HepG2 (cell line): ENCODE measurements around the gene NRDE2. TPM values are rescaled to one million over a fixed set of nuclear protein-coding genes. Genes with fewer than 3 reads are reported as not detected.

Experiments
- ATAC-seq: fragments of 200-7000 bp; cut with Tn5 transposase; 3 replicates; pipeline ENCODE4 v1.9.1; 2020; ENCODE audit warnings: mild to moderate bottlenecking, moderate library complexity
- BruUV-seq: library from RNA; stranded (reverse); fragments of 400-500 nt; replicated peaks from 2 replicates; lab custom pipeline; 2021; lab: Mats Ljungman, UMichigan
- CTCF ChIA-PET: fragments of 300-600 bp; formaldehyde crosslinking; extraction: SDS; loops from one replicate; lab custom pipeline; 2021; ENCODE audit warnings: low total read pairs, inconsistent platforms, low intra/inter-chr PET ratio; lab: Yijun Ruan, JAX
- POLR2A ChIA-PET: fragments of 350-600 bp; sonication (Branson Sonifier 250); formaldehyde crosslinking; loops from one replicate; lab custom pipeline; 2020; ENCODE audit warnings: antibody characterized with exemption, inconsistent platforms; lab: Yijun Ruan, JAX
- DNase-seq: peaks from one replicate; pipeline ENCODE4 v3.0.0-alpha.2; 2015; ENCODE audit warnings: low spot score
- FAIRE-seq: peaks from 3 replicates; lab custom pipeline; 2011; peaks lifted over from hg19 to GRCh38; lab: Jason Lieb, UNC
- H2AFZ ChIP-seq: one replicate; pipeline ENCODE4 v1.6.1; 2011; ENCODE audit warnings: low read length, inconsistent platforms
- H3K27ac ChIP-seq: fragments of 300-600 bp; 3 replicates; pipeline ENCODE4 v1.8.0; 2011; ENCODE audit warnings: mixed run types, mild to moderate bottlenecking, mixed read lengths, low read length, inconsistent platforms; ENCODE audit not compliant: insufficient read depth; ENCODE audit errors: extremely low read length
- H3K27me3 ChIP-seq, 2 experiments: fragments of 200-600 bp in 1 of 2; 2 replicates in 1 of 2; 3 replicates in 1 of 2; pipeline versions ENCODE4 v1.6.0 to v1.8.0; 2011; ENCODE audit warnings: low read length in 2 of 2, mild to moderate bottlenecking in 2 of 2, moderate library complexity in 2 of 2, inconsistent platforms in 1 of 2; ENCODE audit not compliant: insufficient read depth in 2 of 2, control insufficient read depth in 1 of 2
- H3K36me3 ChIP-seq, 2 experiments: fragments of 200-600 bp in 1 of 2; replicated peaks in 1 of 2; 2 replicates in 1 of 2; 3 replicates in 1 of 2; pipeline versions ENCODE4 v1.5.1 to v1.8.0; 2011; ENCODE audit warnings: low read length in 2 of 2, inconsistent platforms in 1 of 2; ENCODE audit not compliant: insufficient read depth in 2 of 2, control insufficient read depth in 1 of 2
- H3K4me1 ChIP-seq: 2 replicates; pipeline ENCODE4 v1.5.1; 2012; ENCODE audit warnings: low read length, inconsistent platforms; ENCODE audit not compliant: insufficient read depth
- H3K4me2 ChIP-seq: 2 replicates; pipeline ENCODE4 v1.6.0; 2011; ENCODE audit warnings: low read depth, low read length, inconsistent platforms
- H3K4me3 ChIP-seq, 3 experiments: fragments of 200-600 bp in 1 of 3; sonication (generic), shearing (Covaris generic) in 1 of 3; replicated peaks in 1 of 3; 2 replicates each; pipeline ENCODE4 v1.5.1; 2011 to 2016; ENCODE audit warnings: low read length in 3 of 3, inconsistent platforms in 2 of 3, low read depth in 2 of 3, mild to moderate bottlenecking in 2 of 3, control low read depth in 1 of 3, mixed read lengths in 1 of 3; ENCODE audit not compliant: insufficient read depth in 1 of 3
- H3K79me2 ChIP-seq: one replicate; pipeline ENCODE4 v1.6.1; 2011; ENCODE audit warnings: low read length, inconsistent platforms; ENCODE audit not compliant: insufficient read depth
- H3K9ac ChIP-seq: 2 replicates; pipeline ENCODE4 v1.6.0; 2011; ENCODE audit warnings: mild to moderate bottlenecking, low read depth, low read length, inconsistent platforms; ENCODE audit not compliant: insufficient read depth
- H3K9me3 ChIP-seq: 2 replicates; pipeline ENCODE4 v1.5.1; 2012; ENCODE audit warnings: mild to moderate bottlenecking, low read length
- H4K20me1 ChIP-seq: 2 replicates; pipeline ENCODE4 v1.6.0; 2011; ENCODE audit warnings: inconsistent platforms, mild to moderate bottlenecking, low read length, moderate library complexity; ENCODE audit not compliant: insufficient read depth
- ARNT ChIP-seq: fragments of 450-650 bp; IDR thresholded peaks from 2 replicates; pipeline ENCODE4 v1.6.1; 2017
- CREB3 ChIP-seq: sonication (generic); formaldehyde crosslinking; IDR thresholded peaks from 2 replicates; pipeline ENCODE4 v1.5.0; 2020; ENCODE audit warnings: missing genetic modification reagents
- JARID2 ChIP-seq: sonication (generic); formaldehyde crosslinking; IDR thresholded peaks from 2 replicates; pipeline ENCODE4 v1.8.1; 2023; ENCODE audit warnings: missing genetic modification reagents, inconsistent platforms; ENCODE audit not compliant: insufficient replicate concordance
- KMT2B ChIP-seq: IDR thresholded peaks from 2 replicates; pipeline ENCODE4 v1.6.1; 2016; ENCODE audit warnings: missing genetic modification reagents, missing compliant biosample characterization
- MAZ ChIP-seq, 2 experiments: sonication (generic) in 1 of 2; formaldehyde crosslinking in 1 of 2; IDR thresholded peaks; 2 replicates each; pipeline versions ENCODE4 v1.5.0 to v1.6.1; 2012 to 2020; ENCODE audit warnings: low read depth in 2 of 2, mild to moderate bottlenecking in 2 of 2, borderline replicate concordance in 1 of 2, improper control_type of control experiment in 1 of 2, low read length in 1 of 2, missing genetic modification reagents in 1 of 2, moderate library complexity in 1 of 2
- MYNN ChIP-seq: sonication (generic); formaldehyde crosslinking; IDR thresholded peaks from 2 replicates; pipeline ENCODE4 v1.4.0; 2020; ENCODE audit warnings: mild to moderate bottlenecking, low read depth, missing genetic modification reagents
- NFIC ChIP-seq: IDR thresholded peaks from 2 replicates; pipeline ENCODE4 v1.6.1; 2012; ENCODE audit warnings: mild to moderate bottlenecking, low read length, inconsistent platforms
- NR1H2 ChIP-seq: sonication (generic); formaldehyde crosslinking; IDR thresholded peaks from 2 replicates; pipeline ENCODE4 v1.8.1; 2022; ENCODE audit warnings: low read depth, missing genetic modification reagents, borderline replicate concordance
- PITX1 ChIP-seq: sonication (generic); formaldehyde crosslinking; IDR thresholded peaks from 2 replicates; pipeline ENCODE4 v1.5.1; 2020; ENCODE audit warnings: mild to moderate bottlenecking, missing genetic modification reagents
- SMARCC2 ChIP-seq: fragments of 450-650 bp; IDR thresholded peaks from 2 replicates; pipeline ENCODE4 v1.6.1; 2017; ENCODE audit warnings: antibody characterized with exemption, mild to moderate bottlenecking
- TEF ChIP-seq: sonication (generic); formaldehyde crosslinking; IDR thresholded peaks from 2 replicates; pipeline ENCODE4 v1.5.0; 2020; ENCODE audit warnings: missing genetic modification reagents
- TGIF2 ChIP-seq: IDR thresholded peaks from 2 replicates; pipeline ENCODE4 v1.6.1; 2016; ENCODE audit warnings: control low read depth, missing compliant biosample characterization
- ZNF672 ChIP-seq: sonication (generic); formaldehyde crosslinking; IDR thresholded peaks from 2 replicates; pipeline ENCODE4 v1.8.1; 2022; ENCODE audit warnings: missing genetic modification reagents
- ZNF788 ChIP-seq: sonication (generic); formaldehyde crosslinking; IDR thresholded peaks from 2 replicates; pipeline ENCODE4 v1.5.0; 2020; ENCODE audit warnings: mild to moderate bottlenecking, missing genetic modification reagents, borderline replicate concordance
- WGBS: methylation state at CpG from one replicate; pipeline ENCODE4 v1.1.6; 2017; ENCODE audit warnings: low lambda C conversion rate; 5-methylcytosine and 5-hydroxymethylcytosine counted together
- in situ Hi-C: cut with HindIII; loops from 2 replicates; pipeline ENCODE4 v1.10.0; 2017; ENCODE audit warnings: low pct_unique_long_range_greater_than_20kb; ENCODE audit not compliant: extremely low pct_ligation_motif_present
- intact Hi-C: fragments of 100-400 bp; cut with micrococcal nuclease; formaldehyde crosslinking; loops from one replicate; pipeline ENCODE4 v1.10.0; 2022; ENCODE audit not compliant: unreplicated experiment
- polyA plus RNA-seq, 8 experiments: library from polyadenylated mRNA; depleted of rRNA in 3 of 8; stranded (reverse) in 7 of 8; unstranded in 1 of 8; fragments of >200 nt; fragmentation: Illumina TruSeq in 4 of 8; extraction: Trizol in 4 of 8; gene quantifications; 2 replicates each; pipeline versions ENCODE4 v1.2.1 to v1.2.3, GENCODE V29; 2011 to 2016; ENCODE audit warnings: low read depth in 4 of 8, missing spikeins in 1 of 8, mixed read lengths in 1 of 8; ENCODE audit not compliant: insufficient read depth in 1 of 8
- total RNA-seq, 5 experiments: library from RNA; depleted of rRNA; stranded (reverse); fragments of >200 nt; fragmentation: Illumina TruSeq; extraction: Trizol; gene quantifications; 2 replicates each; pipeline ENCODE4 v1.2.3, GENCODE V29; 2016; ENCODE audit warnings: low read depth in 1 of 5
- TF ChIP-seq, protein P1 (sequence below): IDR thresholded peaks from 2 replicates; pipeline ENCODE4 v1.6.1; 2018; ENCODE audit warnings: missing genetic modification reagents, mild to moderate bottlenecking, missing compliant biosample characterization

Gene NRDE2
- total and polyA plus RNA-seq, 2 of the 13 experiments (the other 11 are each of a cell fraction or from before 2014, with no cell fraction given) = 5.6 to 12.5 TPM

- no peak for TF ChIP-seq TEF (CRISPR knock-in tag)
- TF ChIP-seq, protein P1, sequence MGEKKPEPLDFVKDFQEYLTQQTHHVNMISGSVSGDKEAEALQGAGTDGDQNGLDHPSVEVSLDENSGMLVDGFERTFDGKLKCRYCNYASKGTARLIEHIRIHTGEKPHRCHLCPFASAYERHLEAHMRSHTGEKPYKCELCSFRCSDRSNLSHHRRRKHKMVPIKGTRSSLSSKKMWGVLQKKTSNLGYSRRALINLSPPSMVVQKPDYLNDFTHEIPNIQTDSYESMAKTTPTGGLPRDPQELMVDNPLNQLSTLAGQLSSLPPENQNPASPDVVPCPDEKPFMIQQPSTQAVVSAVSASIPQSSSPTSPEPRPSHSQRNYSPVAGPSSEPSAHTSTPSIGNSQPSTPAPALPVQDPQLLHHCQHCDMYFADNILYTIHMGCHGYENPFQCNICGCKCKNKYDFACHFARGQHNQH (CRISPR knock-in tag) = no peak
- no peak for TF ChIP-seq ZNF672 (CRISPR knock-in tag)
- no peak for TF ChIP-seq ZNF788
Observed at GRCh38 chr14:90281261-90281660, 50.5 kb downstream of the NRDE2 start (continued).

DNA sequence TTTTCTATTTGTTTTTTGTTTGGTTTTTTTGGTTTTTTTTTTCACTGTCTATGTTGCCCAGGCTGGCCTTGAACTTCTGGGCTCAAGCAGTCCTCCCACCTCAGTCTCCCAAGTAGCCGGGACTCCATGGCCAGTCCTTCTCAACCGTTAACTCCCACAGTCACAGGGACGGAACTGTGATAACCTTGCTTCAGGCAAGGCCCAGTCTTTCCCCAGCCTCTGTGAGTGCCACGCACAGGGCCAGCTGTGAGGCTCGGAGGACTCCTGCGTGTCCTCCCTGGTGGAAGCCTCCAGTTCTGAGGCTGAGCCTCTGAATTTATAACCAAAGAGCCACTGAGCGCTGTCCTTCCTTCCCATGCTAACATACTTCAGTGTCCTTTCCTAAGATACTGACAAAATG is 51.6 kb downstream of the NRDE2 start:
- Histone ChIP-seq H3K27ac (no peak overlapping the region), H3K36me3 (peaks cover 4 to 28% of the 10 kb centered on the region in 2 experiments; a peak in 4 of 5 replicates), H3K4me1 (no peaks in the 10 kb centered on the region), H3K9me3 (no peaks in the 10 kb centered on the region), H3K9ac (no peak overlapping the region), H4K20me1 (no peaks in the 10 kb centered on the region), H2AFZ (no peak overlapping the region), H3K4me2 (no peak overlapping the region), H3K79me2 (no peaks in the 10 kb centered on the region), H3K4me3 (no peak overlapping the region), H3K27me3 (no peaks in the 10 kb centered on the region)
- no peak for DNase-seq
- POLR2A ChIA-PET = no interaction called here
- TF ChIP-seq SMARCC2 (no peak), JARID2 (CRISPR knock-in tag) (no peak), ARNT (no peak), MYNN (no peak), CREB3 (no peak), NFIC (no peak), MAZ (IDR thresholded peaks at IDR 0.05; ENCODE audit: borderline replicate concordance, low read depth, low read length) (no peak), MAZ (CRISPR knock-in tag; IDR thresholded peaks at IDR 0.05; ENCODE audit: low read depth) (no peak), NR1H2 (CRISPR knock-in tag) (no peak), PITX1 (no peak), TGIF2 (CRISPR knock-in tag) (no peak), KMT2B (CRISPR knock-in tag) (no peak)
- no peak for FAIRE-seq
- intact Hi-C loops (no loop called here), in situ Hi-C loops (no loop called here)
- BruUV-seq = no TSS peak
- no peak for ATAC-seq
- CTCF ChIA-PET = no interaction called here
- WGBS = 98% methylated on average over 7 of the region's 7 CpGs
